GM23338 (cell line): Measurements from ENCODE around the gene S100A1. TPM values are rescaled to one million over a fixed set of nuclear protein-coding genes. Genes with fewer than 3 reads are reported as not detected.
A peak's percentile ranks its signal among the peaks of the same experiment; 100 is the strongest.
"Not testable (repeated sequence)": the region's sequence is repeated elsewhere in the genome, so short reads cannot be mapped to it uniquely, and the experiment has no call there.

Experiments
- ATAC-seq: fragments of 200-7000 bp; cut with Tn5 transposase; 3 replicates; pipeline ENCODE4 v1.9.1; 2020
- DNase-seq: peaks from one replicate; pipeline ENCODE4 v3.0.0-alpha.2; 2015; ENCODE audit warnings: low spot score
- H2AFZ ChIP-seq: fragments of 200-600 bp; sonication (generic); 2 replicates; pipeline ENCODE4 v1.8.0; 2016; ENCODE audit warnings: antibody characterized with exemption, mild to moderate bottlenecking, moderate library complexity
- H3F3A ChIP-seq: fragments of 200-600 bp; sonication (generic); replicated peaks from 2 replicates; pipeline ENCODE4 v1.8.0; 2017; ENCODE audit warnings: antibody characterized with exemption, mixed run types, low read depth
- H3K27ac ChIP-seq: fragments of 200-600 bp; sonication (generic); 2 replicates; pipeline ENCODE4 v1.6.1; 2016; ENCODE audit warnings: low read depth
- H3K27me3 ChIP-seq: fragments of 200-600 bp; sonication (generic); 2 replicates; pipeline ENCODE4 v1.8.0; 2016; ENCODE audit warnings: mild to moderate bottlenecking, mixed run types, moderate library complexity; ENCODE audit not compliant: insufficient read depth
- H3K36me3 ChIP-seq: fragments of 200-600 bp; sonication (generic); 2 replicates; pipeline ENCODE4 v1.8.0; 2016; ENCODE audit warnings: mild to moderate bottlenecking; ENCODE audit not compliant: insufficient read depth
- H3K4me1 ChIP-seq: fragments of 200-600 bp; sonication (generic); 2 replicates; pipeline ENCODE4 v1.8.0; 2016; ENCODE audit warnings: mild to moderate bottlenecking, moderate library complexity; ENCODE audit not compliant: insufficient read depth
- H3K4me2 ChIP-seq: fragments of 200-600 bp; sonication (generic); 2 replicates; pipeline ENCODE4 v1.7.1; 2017; ENCODE audit warnings: mixed run types
- H3K4me3 ChIP-seq: fragments of 200-600 bp; sonication (generic); 2 replicates; pipeline ENCODE4 v1.6.1; 2016; ENCODE audit warnings: mixed run types
- H3K79me2 ChIP-seq: fragments of 200-600 bp; sonication (generic); replicated peaks from 2 replicates; pipeline ENCODE4 v1.8.0; 2017; ENCODE audit warnings: mild to moderate bottlenecking; ENCODE audit not compliant: insufficient read depth
- H3K9me2 ChIP-seq: fragments of 200-600 bp; sonication (generic); 2 replicates; pipeline ENCODE4 v1.8.0; 2017; ENCODE audit not compliant: insufficient read depth
- H4K20me1 ChIP-seq: fragments of 200-600 bp; sonication (generic); replicated peaks from 2 replicates; pipeline ENCODE4 v1.8.0; 2017; ENCODE audit warnings: mild to moderate bottlenecking; ENCODE audit not compliant: insufficient read depth
- H3K27ac Mint-ChIP-seq: 2 replicates; pipeline ENCODE4 v1.8.0; 2020; ENCODE audit warnings: inconsistent platforms, mild to moderate bottlenecking, moderate library complexity, mixed read lengths
- H3K27me3 Mint-ChIP-seq: 3 replicates; pipeline ENCODE4 v1.8.0; 2022; ENCODE audit warnings: low read depth, mild to moderate bottlenecking, moderate library complexity, mixed read lengths, inconsistent platforms; ENCODE audit not compliant: insufficient read depth, poor library complexity
- H3K36me3 Mint-ChIP-seq: 3 replicates; pipeline ENCODE4 v1.8.0; 2021; ENCODE audit warnings: low read depth, mild to moderate bottlenecking, inconsistent platforms, moderate library complexity, mixed read lengths
- H3K4me1 Mint-ChIP-seq: 3 replicates; pipeline ENCODE4 v1.8.0; 2020; ENCODE audit warnings: mild to moderate bottlenecking, inconsistent platforms, mixed read lengths
- H3K4me3 Mint-ChIP-seq: 3 replicates; pipeline ENCODE4 v1.8.0; 2021; ENCODE audit warnings: moderate library complexity, mild to moderate bottlenecking, inconsistent platforms, mixed read lengths
- H3K9me3 Mint-ChIP-seq: 3 replicates; pipeline ENCODE4 v1.8.0; 2020; ENCODE audit warnings: moderate library complexity, mild to moderate bottlenecking, inconsistent platforms, mixed read lengths
- CREB1 ChIP-seq: fragments of 250-450 bp; sonication (Bioruptor Pico); IDR thresholded peaks from 2 replicates; pipeline ENCODE4 v1.5.0; 2020; ENCODE audit warnings: low read depth, mild to moderate bottlenecking, moderate library complexity
- STAT1 ChIP-seq: IDR thresholded peaks from one replicate; pipeline ENCODE4 v1.6.1; 2016; ENCODE audit warnings: antibody characterized with exemption; ENCODE audit not compliant: unreplicated experiment
- ZNF114 ChIP-seq: fragments of 250-450 bp; sonication (Bioruptor Pico); IDR thresholded peaks from 2 replicates; pipeline ENCODE4 v1.5.0; 2020; ENCODE audit warnings: mild to moderate bottlenecking, moderate library complexity
- polyA plus RNA-seq: library from polyadenylated mRNA; unstranded; fragments of >200 nt; fragmentation: Nextera tagmentation; extraction: Ambion mirVana; gene quantifications from 2 replicates; pipeline ENCODE4 v1.2.1, GENCODE V29; 2016
- total RNA-seq: library from RNA; depleted of rRNA; stranded (reverse); fragments of >200 nt; shearing (Covaris generic); gene quantifications from 2 replicates; pipeline ENCODE4 v1.2.3, GENCODE V29; 2014
- TF ChIP-seq, protein P1 (sequence below): IDR thresholded peaks from one replicate; pipeline ENCODE4 v1.6.1; 2018; ENCODE audit warnings: antibody characterized with exemption; ENCODE audit not compliant: unreplicated experiment
- TF ChIP-seq, protein P2 (sequence below), 2 experiments: fragments of 200-600 bp in 1 of 2; sonication (generic) in 1 of 2; conservative IDR thresholded peaks; 2 replicates each; pipeline versions ENCODE4 v1.5.1 to v1.6.1; 2016 to 2017; ENCODE audit warnings: antibody characterized with exemption in 2 of 2, low read depth in 2 of 2, mild to moderate bottlenecking in 2 of 2, moderate library complexity in 1 of 2

The S100A1 gene
- total and polyA plus RNA-seq, 2 experiments from 2014 or later: 0.13 to 0.66 TPM

DNA sequence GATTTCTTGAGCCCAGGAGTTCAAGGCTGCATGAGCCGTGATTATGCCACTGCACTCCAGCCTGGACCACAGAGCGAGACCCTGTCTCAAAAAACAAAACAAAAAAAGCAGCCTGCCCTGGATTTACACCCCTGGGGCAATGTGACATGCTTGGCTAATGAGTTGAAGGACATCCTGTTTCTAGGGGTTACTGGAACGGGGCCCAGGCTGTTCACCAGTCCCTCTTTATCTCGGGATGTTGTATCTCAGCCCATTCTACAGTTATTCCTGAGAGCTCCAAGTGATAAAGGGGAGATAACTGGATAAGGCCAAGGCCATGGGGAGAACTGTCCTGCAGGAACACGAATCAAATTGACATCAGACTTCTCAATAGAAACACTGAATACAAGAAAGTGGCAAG, 40.9 kb upstream of the S100A1 start:
- DNase-seq (no peak), ATAC-seq (no peak)
- Histone ChIP-seq H3K9me2 (no peaks in the 10 kb centered on the region), H3F3A (no peaks in the 10 kb centered on the region), H3K79me2 (no peaks in the 10 kb centered on the region), H2AFZ (0 out of 2 replicates have a peak overlapping the region, but pooled peaks have one; percentile 52), H3K27ac (no peak overlapping the region), H3K4me1 (peaks cover 6% of the 10 kb centered on the region; the same call in 1 of the 2 replicates), H3K4me2 (no peak overlapping the region), H3K4me3 (no peak overlapping the region), H3K27me3 (no peaks in the 10 kb centered on the region), H4K20me1 (no peaks in the 10 kb centered on the region), H3K36me3 (no peaks in the 10 kb centered on the region)
- H3K27me3 Mint-ChIP-seq: peaks cover 9% of the 10 kb centered on the region
- H3K36me3 Mint-ChIP-seq: no peaks in the 10 kb centered on the region
- H3K4me1 Mint-ChIP-seq: peaks cover 8% of the 10 kb centered on the region; the same call in 2 of the 3 replicates
- no peak overlapping the region for H3K4me3 Mint-ChIP-seq
- no peaks in the 10 kb centered on the region for H3K9me3 Mint-ChIP-seq
- TF ChIP-seq CREB1 (CRISPR knock-in tag): no peak
- TF ChIP-seq, protein P1, sequence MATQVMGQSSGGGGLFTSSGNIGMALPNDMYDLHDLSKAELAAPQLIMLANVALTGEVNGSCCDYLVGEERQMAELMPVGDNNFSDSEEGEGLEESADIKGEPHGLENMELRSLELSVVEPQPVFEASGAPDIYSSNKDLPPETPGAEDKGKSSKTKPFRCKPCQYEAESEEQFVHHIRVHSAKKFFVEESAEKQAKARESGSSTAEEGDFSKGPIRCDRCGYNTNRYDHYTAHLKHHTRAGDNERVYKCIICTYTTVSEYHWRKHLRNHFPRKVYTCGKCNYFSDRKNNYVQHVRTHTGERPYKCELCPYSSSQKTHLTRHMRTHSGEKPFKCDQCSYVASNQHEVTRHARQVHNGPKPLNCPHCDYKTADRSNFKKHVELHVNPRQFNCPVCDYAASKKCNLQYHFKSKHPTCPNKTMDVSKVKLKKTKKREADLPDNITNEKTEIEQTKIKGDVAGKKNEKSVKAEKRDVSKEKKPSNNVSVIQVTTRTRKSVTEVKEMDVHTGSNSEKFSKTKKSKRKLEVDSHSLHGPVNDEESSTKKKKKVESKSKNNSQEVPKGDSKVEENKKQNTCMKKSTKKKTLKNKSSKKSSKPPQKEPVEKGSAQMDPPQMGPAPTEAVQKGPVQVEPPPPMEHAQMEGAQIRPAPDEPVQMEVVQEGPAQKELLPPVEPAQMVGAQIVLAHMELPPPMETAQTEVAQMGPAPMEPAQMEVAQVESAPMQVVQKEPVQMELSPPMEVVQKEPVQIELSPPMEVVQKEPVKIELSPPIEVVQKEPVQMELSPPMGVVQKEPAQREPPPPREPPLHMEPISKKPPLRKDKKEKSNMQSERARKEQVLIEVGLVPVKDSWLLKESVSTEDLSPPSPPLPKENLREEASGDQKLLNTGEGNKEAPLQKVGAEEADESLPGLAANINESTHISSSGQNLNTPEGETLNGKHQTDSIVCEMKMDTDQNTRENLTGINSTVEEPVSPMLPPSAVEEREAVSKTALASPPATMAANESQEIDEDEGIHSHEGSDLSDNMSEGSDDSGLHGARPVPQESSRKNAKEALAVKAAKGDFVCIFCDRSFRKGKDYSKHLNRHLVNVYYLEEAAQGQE: no peak
- no peak overlapping the region for H3K27ac Mint-ChIP-seq

DNA sequence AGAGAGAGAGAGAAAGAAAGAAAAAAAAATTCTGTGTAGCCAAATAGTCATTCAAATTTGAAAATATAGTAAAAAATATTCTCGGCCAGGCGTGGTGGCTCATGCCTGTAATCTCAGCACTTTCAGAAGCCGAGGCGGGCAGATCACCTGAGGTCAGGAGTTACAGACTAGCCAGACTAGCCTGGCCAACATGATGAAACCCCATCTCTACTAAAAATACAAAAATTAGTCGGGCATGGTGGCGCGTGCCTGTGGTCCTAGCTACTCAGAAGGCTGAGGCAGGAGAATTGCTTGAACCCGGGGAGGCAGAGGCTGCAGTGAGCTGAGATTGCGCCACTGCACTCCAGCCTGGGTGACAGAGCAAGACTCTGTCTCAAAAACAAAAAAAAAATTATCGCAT, 40.2 kb upstream of the S100A1 start:
- H4K20me1 ChIP-seq, ATAC-seq, H3K36me3 ChIP-seq, H3K27ac Mint-ChIP-seq, DNase-seq, H3K27me3 ChIP-seq, H3K79me2 ChIP-seq, H3K27ac ChIP-seq, H3K4me3 Mint-ChIP-seq, H3K4me1 ChIP-seq, H3K4me2 ChIP-seq, H3K27me3 Mint-ChIP-seq, H3K36me3 Mint-ChIP-seq, H3K4me3 ChIP-seq, H3K9me2 ChIP-seq, H3F3A ChIP-seq, H3K9me3 Mint-ChIP-seq: not testable (repeated sequence)
- 0 out of 2 replicates have a peak overlapping the region, but pooled peaks have one; percentile 60 for H2AFZ ChIP-seq
- H3K4me1 Mint-ChIP-seq: peaks cover 12% of the 10 kb centered on the region

DNA sequence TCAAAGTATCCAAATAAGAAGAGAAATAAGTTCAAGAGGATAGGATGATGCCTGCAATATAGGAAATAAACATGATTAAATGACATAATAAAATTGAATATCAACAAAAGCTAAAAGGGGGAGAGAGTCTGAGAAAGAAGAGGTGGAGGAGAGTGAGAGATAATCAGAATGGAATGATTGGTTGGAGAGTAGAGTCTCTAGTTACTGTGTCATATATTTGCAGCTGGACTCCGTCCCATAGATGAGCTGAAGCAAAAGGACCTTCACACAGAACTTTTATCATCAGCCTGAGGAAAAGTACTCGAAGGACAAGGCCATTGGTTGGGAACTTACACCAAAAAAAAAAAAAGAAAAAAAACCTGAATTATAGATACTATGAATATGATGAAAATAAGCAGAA, 39.8 kb upstream of the S100A1 start:
- Mint-ChIP-seq H3K36me3 (no peaks in the 10 kb centered on the region), H3K27me3 (peaks cover 9% of the 10 kb centered on the region), H3K9me3 (no peaks in the 10 kb centered on the region), H3K27ac (no peak overlapping the region), H3K4me3 (no peak overlapping the region), H3K4me1 (peaks cover 12% of the 10 kb centered on the region)
- no peak overlapping the region for H3K4me2 ChIP-seq
- 0 out of 2 replicates have a peak overlapping the region, but pooled peaks have one; percentile 60 for H2AFZ ChIP-seq
- no peak overlapping the region for H3K4me3 ChIP-seq
- no peak for ATAC-seq
- no peaks in the 10 kb centered on the region for H3F3A ChIP-seq
- H4K20me1 ChIP-seq: no peaks in the 10 kb centered on the region
- H3K36me3 ChIP-seq: no peaks in the 10 kb centered on the region
- peaks cover 6% of the 10 kb centered on the region; the same call in 1 of the 2 replicates for H3K4me1 ChIP-seq
- no peaks in the 10 kb centered on the region for H3K79me2 ChIP-seq
- H3K27me3 ChIP-seq: no peaks in the 10 kb centered on the region
- no peak for DNase-seq
- H3K9me2 ChIP-seq: no peaks in the 10 kb centered on the region
- H3K27ac ChIP-seq: no peak overlapping the region
- TF ChIP-seq ZNF114 (CRISPR knock-in tag) (no peak), STAT1 (no peak)
- TF ChIP-seq, protein P2, sequence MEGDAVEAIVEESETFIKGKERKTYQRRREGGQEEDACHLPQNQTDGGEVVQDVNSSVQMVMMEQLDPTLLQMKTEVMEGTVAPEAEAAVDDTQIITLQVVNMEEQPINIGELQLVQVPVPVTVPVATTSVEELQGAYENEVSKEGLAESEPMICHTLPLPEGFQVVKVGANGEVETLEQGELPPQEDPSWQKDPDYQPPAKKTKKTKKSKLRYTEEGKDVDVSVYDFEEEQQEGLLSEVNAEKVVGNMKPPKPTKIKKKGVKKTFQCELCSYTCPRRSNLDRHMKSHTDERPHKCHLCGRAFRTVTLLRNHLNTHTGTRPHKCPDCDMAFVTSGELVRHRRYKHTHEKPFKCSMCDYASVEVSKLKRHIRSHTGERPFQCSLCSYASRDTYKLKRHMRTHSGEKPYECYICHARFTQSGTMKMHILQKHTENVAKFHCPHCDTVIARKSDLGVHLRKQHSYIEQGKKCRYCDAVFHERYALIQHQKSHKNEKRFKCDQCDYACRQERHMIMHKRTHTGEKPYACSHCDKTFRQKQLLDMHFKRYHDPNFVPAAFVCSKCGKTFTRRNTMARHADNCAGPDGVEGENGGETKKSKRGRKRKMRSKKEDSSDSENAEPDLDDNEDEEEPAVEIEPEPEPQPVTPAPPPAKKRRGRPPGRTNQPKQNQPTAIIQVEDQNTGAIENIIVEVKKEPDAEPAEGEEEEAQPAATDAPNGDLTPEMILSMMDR (conservative IDR thresholded peaks at IDR 0.05; ENCODE audit: low read depth in 2 of 2): no peak
